Panc1 (cell line): ENCODE data around the gene CTDSPL2. TPM values are rescaled to one million over a fixed set of nuclear protein-coding genes. Genes with fewer than 3 reads are reported as not detected.
"Not testable (repeated sequence)": the region's sequence is repeated elsewhere in the genome, so short reads cannot be mapped to it uniquely, and the experiment has no call there.

Source experiments
- ATAC-seq: fragments of 200-7000 bp; cut with Tn5 transposase; 2 replicates; pipeline ENCODE4 v1.9.1; 2020; ENCODE audit warnings: mild to moderate bottlenecking, moderate library complexity
- BruUV-seq: library from RNA; stranded (reverse); fragments of 400-500 nt; replicated peaks from 2 replicates; lab custom pipeline; 2021; lab: Mats Ljungman, UMichigan
- CTCF ChIA-PET: fragments of 300-600 bp; sonication (Branson Sonifier 250); formaldehyde crosslinking; loops from one replicate; lab custom pipeline; 2022; ENCODE audit warnings: antibody characterized with exemption; lab: Charles Lee
- POLR2A ChIA-PET: fragments of 300-600 bp; sonication (Branson Sonifier 250); formaldehyde crosslinking; loops from one replicate; lab custom pipeline; 2022; ENCODE audit warnings: antibody characterized with exemption; lab: Charles Lee
- DNase-seq: peaks from one replicate; pipeline ENCODE4 v3.0.0-alpha.2; 2010; ENCODE audit warnings: low read depth, low spot score
- H3K27ac ChIP-seq: 2 replicates; pipeline ENCODE4 v1.5.1; 2011; ENCODE audit warnings: mild to moderate bottlenecking, low read length, inconsistent platforms
- H3K27me3 ChIP-seq: fragments of 200-500 bp; sonication (Bioruptor generic); 2 replicates; pipeline ENCODE4 v1.6.0; 2014; ENCODE audit warnings: low read length, inconsistent platforms; ENCODE audit not compliant: control insufficient read depth, insufficient read depth
- H3K36me3 ChIP-seq: fragments of 200-500 bp; sonication (Bioruptor generic); 2 replicates; pipeline ENCODE4 v1.5.1; 2014; ENCODE audit warnings: inconsistent platforms, mild to moderate bottlenecking, low read length, moderate library complexity; ENCODE audit not compliant: control insufficient read depth, insufficient read depth
- H3K4me1 ChIP-seq: 2 replicates; pipeline ENCODE4 v1.5.1; 2011; ENCODE audit warnings: inconsistent platforms, mild to moderate bottlenecking, low read length, moderate library complexity; ENCODE audit not compliant: control insufficient read depth, insufficient read depth
- H3K4me3 ChIP-seq, 2 experiments: 2 replicates each; pipeline ENCODE4 v1.5.1; 2011 to 2012; ENCODE audit warnings: low read depth in 2 of 2, low read length in 2 of 2, mild to moderate bottlenecking in 2 of 2, inconsistent platforms in 1 of 2, moderate library complexity in 1 of 2
- H3K9me3 ChIP-seq: fragments of 200-500 bp; sonication (Bioruptor generic); 2 replicates; pipeline ENCODE4 v1.5.1; 2014; ENCODE audit warnings: low read depth, mild to moderate bottlenecking, inconsistent platforms, low read length, moderate library complexity; ENCODE audit not compliant: control insufficient read depth, insufficient read depth
- CTCF ChIP-seq: fragments of 450-650 bp; IDR thresholded peaks from 2 replicates; pipeline ENCODE4 v1.5.1; 2017; ENCODE audit warnings: mild to moderate bottlenecking
- POLR2AphosphoS5 ChIP-seq: IDR thresholded peaks from 2 replicates; pipeline ENCODE4 v1.6.1; 2012; ENCODE audit warnings: mild to moderate bottlenecking, low read depth, low read length, moderate library complexity
- SIN3A ChIP-seq: IDR thresholded peaks from 2 replicates; pipeline ENCODE4 v1.6.1; 2012; ENCODE audit warnings: low read depth, mild to moderate bottlenecking, low read length, moderate library complexity, borderline replicate concordance; ENCODE audit not compliant: insufficient read depth
- TCF7L2 ChIP-seq: IDR thresholded peaks from 2 replicates; pipeline ENCODE4 v1.6.1; 2011; ENCODE audit warnings: mild to moderate bottlenecking, low read depth, low read length, inconsistent platforms
- in situ Hi-C: cut with HindIII; loops from 2 replicates; pipeline ENCODE4 v1.10.0; 2016; ENCODE audit warnings: low sequenced_read_pairs, low pct_unique_long_range_greater_than_20kb
- intact Hi-C: fragments of 100-400 bp; cut with micrococcal nuclease; formaldehyde crosslinking; loops from one replicate; pipeline ENCODE4 v1.10.0; 2022; ENCODE audit not compliant: unreplicated experiment
- total RNA-seq: library from RNA; stranded (reverse); gene quantifications from one replicate; pipeline ENCODE4 v1.2.1, GENCODE V29; 2021; ENCODE audit not compliant: unreplicated experiment
- TF ChIP-seq, protein P1 (sequence below), 2 experiments: IDR thresholded peaks; 2 replicates each; pipeline ENCODE4 v1.6.1; 2011 to 2012; ENCODE audit warnings: low read depth in 2 of 2, control low read depth in 1 of 2, low read length in 1 of 2, mild to moderate bottlenecking in 1 of 2, moderate library complexity in 1 of 2; ENCODE audit not compliant: insufficient read depth in 1 of 2

Gene CTDSPL2
- total RNA-seq, 1 experiment from 2014 or later: 70.6 TPM

GRCh38 chr15:44447772-44448376 is 20.4 kb downstream of the CTDSPL2 start:
- no peak overlapping the region for H3K4me3 ChIP-seq
- in situ Hi-C loops: no loop called here
- TSS peak; percentile 21 for BruUV-seq
- no peaks in the 10 kb centered on the region for H3K36me3 ChIP-seq
- intact Hi-C loops: no loop called here
- no peaks in the 10 kb centered on the region; the same call in 1 of the 2 replicates for H3K4me1 ChIP-seq
- H3K9me3 ChIP-seq: no peaks in the 10 kb centered on the region
- no peak overlapping the region for H3K27ac ChIP-seq
- ATAC-seq (peak; percentile 27), DNase-seq (no peak)
- TF ChIP-seq TCF7L2 (no peak), CTCF (no peak), SIN3A (no peak), POLR2AphosphoS5 (no peak)
- TF ChIP-seq, protein P1, sequence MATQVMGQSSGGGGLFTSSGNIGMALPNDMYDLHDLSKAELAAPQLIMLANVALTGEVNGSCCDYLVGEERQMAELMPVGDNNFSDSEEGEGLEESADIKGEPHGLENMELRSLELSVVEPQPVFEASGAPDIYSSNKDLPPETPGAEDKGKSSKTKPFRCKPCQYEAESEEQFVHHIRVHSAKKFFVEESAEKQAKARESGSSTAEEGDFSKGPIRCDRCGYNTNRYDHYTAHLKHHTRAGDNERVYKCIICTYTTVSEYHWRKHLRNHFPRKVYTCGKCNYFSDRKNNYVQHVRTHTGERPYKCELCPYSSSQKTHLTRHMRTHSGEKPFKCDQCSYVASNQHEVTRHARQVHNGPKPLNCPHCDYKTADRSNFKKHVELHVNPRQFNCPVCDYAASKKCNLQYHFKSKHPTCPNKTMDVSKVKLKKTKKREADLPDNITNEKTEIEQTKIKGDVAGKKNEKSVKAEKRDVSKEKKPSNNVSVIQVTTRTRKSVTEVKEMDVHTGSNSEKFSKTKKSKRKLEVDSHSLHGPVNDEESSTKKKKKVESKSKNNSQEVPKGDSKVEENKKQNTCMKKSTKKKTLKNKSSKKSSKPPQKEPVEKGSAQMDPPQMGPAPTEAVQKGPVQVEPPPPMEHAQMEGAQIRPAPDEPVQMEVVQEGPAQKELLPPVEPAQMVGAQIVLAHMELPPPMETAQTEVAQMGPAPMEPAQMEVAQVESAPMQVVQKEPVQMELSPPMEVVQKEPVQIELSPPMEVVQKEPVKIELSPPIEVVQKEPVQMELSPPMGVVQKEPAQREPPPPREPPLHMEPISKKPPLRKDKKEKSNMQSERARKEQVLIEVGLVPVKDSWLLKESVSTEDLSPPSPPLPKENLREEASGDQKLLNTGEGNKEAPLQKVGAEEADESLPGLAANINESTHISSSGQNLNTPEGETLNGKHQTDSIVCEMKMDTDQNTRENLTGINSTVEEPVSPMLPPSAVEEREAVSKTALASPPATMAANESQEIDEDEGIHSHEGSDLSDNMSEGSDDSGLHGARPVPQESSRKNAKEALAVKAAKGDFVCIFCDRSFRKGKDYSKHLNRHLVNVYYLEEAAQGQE (IDR thresholded peaks at IDR 0.05; ENCODE audit: insufficient read depth in 1 of 2, low read depth in 2 of 2, low read length in 1 of 2): no peak
- ChIA-PET POLR2A (no interaction called here), CTCF (no interaction called here)
- H3K27me3 ChIP-seq: no peaks in the 10 kb centered on the region

DNA sequence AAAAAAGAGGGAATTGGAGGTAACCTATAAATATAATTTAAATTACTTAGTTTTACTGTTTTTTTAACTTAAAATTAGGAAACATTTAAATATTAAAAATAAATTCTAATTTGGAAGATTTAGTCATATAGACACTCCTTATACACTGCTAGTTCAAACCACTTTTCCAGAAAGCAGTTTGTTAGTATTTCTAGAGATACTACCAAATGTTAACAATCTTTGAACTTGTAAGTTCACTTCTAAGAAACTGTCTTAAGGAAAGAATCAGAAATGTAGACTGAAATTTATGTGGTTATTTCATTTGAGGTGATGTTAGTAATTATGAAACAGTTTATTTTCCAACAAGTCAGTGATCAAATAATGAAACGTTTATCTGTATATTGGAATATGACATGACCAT is 22.7 kb downstream of the CTDSPL2 start:
- DNase-seq (no peak), ATAC-seq (no peak)
- Histone ChIP-seq H3K9me3 (no peaks in the 10 kb centered on the region), H3K4me3 (no peak overlapping the region), H3K27ac (no peak overlapping the region), H3K27me3 (no peaks in the 10 kb centered on the region), H3K36me3 (no peaks in the 10 kb centered on the region), H3K4me1 (no peaks in the 10 kb centered on the region; the same call in 1 of the 2 replicates)
- BruUV-seq: no TSS peak
- CTCF ChIA-PET: no interaction called here
- intact Hi-C loops: no loop called here
- in situ Hi-C loops: no loop called here
- TF ChIP-seq POLR2AphosphoS5 (no peak), CTCF (no peak), SIN3A (no peak), TCF7L2 (no peak)
- TF ChIP-seq, protein P1 (IDR thresholded peaks at IDR 0.05; ENCODE audit: insufficient read depth in 1 of 2, low read depth in 2 of 2, low read length in 1 of 2): no peak
- POLR2A ChIA-PET: no interaction called here

GRCh38 chr15:44453578-44454283 is 26.3 kb downstream of the CTDSPL2 start:
- DNase-seq, BruUV-seq, H3K36me3 ChIP-seq, H3K27me3 ChIP-seq, H3K27ac ChIP-seq, CTCF ChIA-PET, in situ Hi-C loops, intact Hi-C loops, H3K4me3 ChIP-seq, ATAC-seq, H3K9me3 ChIP-seq, POLR2A ChIA-PET: not testable (repeated sequence)
- peaks cover 12% of the 10 kb centered on the region for H3K4me1 ChIP-seq
